Heart right ventricle (tissue), 16 donors: Measurements from ENCODE around the gene MESP2. TPM values are rescaled to one million over a fixed set of nuclear protein-coding genes. Genes with fewer than 3 reads are reported as not detected.

ENCODE experiments used
- ATAC-seq, 8 donors: fragments of 200-7000 bp; cut with Tn5 transposase; one replicate each; pipeline ENCODE4 v1.9.1; 2020; ENCODE audit warnings: mild to moderate bottlenecking in 8 of 8, moderate library complexity in 8 of 8, moderate number of reproducible peaks in 1 of 8
- DNase-seq, 2 donors: peaks; one replicate each; pipeline ENCODE4 v3.0.0-alpha.2; 2020
- H3K27ac ChIP-seq, 10 donors: fragments of 200-600 bp; sonication (generic) in 2 of 10; one replicate each; pipeline versions ENCODE4 v1.5.0 to v1.8.0; 2020 to 2022; ENCODE audit warnings: mild to moderate bottlenecking in 3 of 10
- H3K27me3 ChIP-seq, 7 donors: fragments of 200-600 bp; one replicate each; pipeline ENCODE4 v1.8.0; 2021 to 2022; ENCODE audit warnings: mild to moderate bottlenecking in 2 of 7
- H3K36me3 ChIP-seq, 9 donors: fragments of 200-600 bp; sonication (generic) in 1 of 9; one replicate each; pipeline versions ENCODE4 v1.5.0 to v1.8.0; 2020 to 2022; ENCODE audit warnings: mild to moderate bottlenecking in 2 of 9
- H3K4me1 ChIP-seq, 9 donors: fragments of 200-600 bp; sonication (generic) in 1 of 9; one replicate each; pipeline versions ENCODE4 v1.5.0 to v1.8.0; 2020 to 2022; ENCODE audit warnings: mild to moderate bottlenecking in 4 of 9
- H3K4me3 ChIP-seq, 10 donors: fragments of 200-600 bp; sonication (generic) in 2 of 10; one replicate each; pipeline versions ENCODE4 v1.5.0 to v1.8.0; 2020 to 2022; ENCODE audit warnings: mild to moderate bottlenecking in 7 of 10, moderate library complexity in 2 of 10
- H3K9me3 ChIP-seq, 11 donors: fragments of 200-600 bp in 10 of 11; sonication (generic) in 2 of 11; one replicate each; pipeline versions ENCODE4 v1.5.0 to v1.8.0; 2013 to 2022; ENCODE audit warnings: mild to moderate bottlenecking in 2 of 11, control low read depth in 1 of 11, moderate library complexity in 1 of 11
- CTCF ChIP-seq, 9 donors: fragments of 200-600 bp; sonication (generic) in 2 of 9; IDR thresholded peaks; one replicate each; pipeline versions ENCODE4 v1.5.0 to v1.8.0; 2021 to 2022; ENCODE audit warnings: antibody characterized with exemption in 9 of 9, mild to moderate bottlenecking in 5 of 9, moderate library complexity in 1 of 9
- WGBS, 2 donors: extraction: QIAGEN DNeasy Blood & Tissue Kit; methylation state at CpG; one replicate each; pipeline ENCODE4 v1.1.7; 2013; ENCODE audit warnings: inconsistent platforms in 1 of 2; 5-methylcytosine and 5-hydroxymethylcytosine counted together
- intact Hi-C, 10 donors: fragments of 100-400 bp; cut with DNase I; formaldehyde crosslinking; loops; one replicate each; pipeline versions ENCODE4 v1.11.1 to v1.14.2; 2022
- polyA plus RNA-seq, 2 donors: library from polyadenylated mRNA; stranded (reverse); fragments of 200-250 nt; gene quantifications; one replicate each; pipeline ENCODE4 v1.2.3, GENCODE V29; 2013
- total RNA-seq, 10 donors: library from RNA; stranded (reverse); fragmentation: NEBNext Ultra II Directional in 3 of 10; extraction: Animal tissue kit (Norgen Biotek cat#: 25700) in 3 of 10; gene quantifications; one replicate each; pipeline versions ENCODE4 v1.2.1 to v1.2.4, GENCODE V29; 2021 to 2023
- donor health status: Arrhythmogenic right ventricular cardiomyopathy.
- donor health status: ischemic (EF 13 %, LVEDD 7.1; RV severe dilation, severe dysfunction).
- donor health status: healthy with polysubstance abuse.
- donor health status: DM: no; HTN: yes; CAD: no.
- donor health status: DM: no; HTN: no; CAD: no.
- donor health status: ischemic (EF 25% LVEDD 6.9; RV normal size, moderate dysfunction).
- donor health status: ischemic (EF 25% LVEDD 5.7; RV mildly dilated, moderate dysfunction).
- donor health status: healthy.
- donor health status: DM: yes; HTN: yes; CAD: no.
- donor health status: Ischemic cardiomyopathy.
- donor health status: ischemic (EF 35%, LVEDD 5.7; RV mildly dilated, moderate dysfunction).
- donor health status: nonischemic (EF 11% LVEDD 7.7; RV severe dilation, severe dysfunction).
- donor health status: DM: yes; HTN: yes; CAD: no.
- donor health status: PGD.
- donor health status: ischemic (EF 29% LVEDD 5.4; RV normal size, mild dysfunction).
- donor health status: nonischemic (EF 23%, LVEDD 6.1; RV moderate dilation, normal function).

Gene MESP2
- total and polyA plus RNA-seq, 12 donors: 0.04 to 0.73 (median 0.32) TPM; not detected in 5

- ATAC-seq (peak in 6 of 8 donors; percentile 28 to 76 (median 60)), DNase-seq (peak in 1 of 2 donors; percentile 54)
- intact Hi-C loops: loop anchor here in 1 of 10 donors (2.0 kb wide), 1 partner anchor 34 kb away; no protein-coding TSS in a partner anchor
- H3K4me3 ChIP-seq: no peak overlapping the region
- peaks cover 0 to 11% (median 0%) of the 10 kb centered on the region in 11 donors for H3K9me3 ChIP-seq
- H3K27ac ChIP-seq: peak overlapping the region in 4 of 10 donors; percentile 16 to 59 (median 36)
- H3K36me3 ChIP-seq: peaks cover 0 to 79% (median 0%) of the 10 kb centered on the region in 9 donors
- no peaks in the 10 kb centered on the region for H3K27me3 ChIP-seq
- H3K4me1 ChIP-seq: peaks cover 0 to 16% (median 10%) of the 10 kb centered on the region in 9 donors
- TF ChIP-seq CTCF (IDR thresholded peaks at IDR 0.05): no peak
- 25 to 35% methylated on average over 5 of the region's 5 CpGs for WGBS, 2 donors
These were observed 18.6 kb downstream of the MESP2 start for GRCh38 chr15:89794627-89795241.

DNA sequence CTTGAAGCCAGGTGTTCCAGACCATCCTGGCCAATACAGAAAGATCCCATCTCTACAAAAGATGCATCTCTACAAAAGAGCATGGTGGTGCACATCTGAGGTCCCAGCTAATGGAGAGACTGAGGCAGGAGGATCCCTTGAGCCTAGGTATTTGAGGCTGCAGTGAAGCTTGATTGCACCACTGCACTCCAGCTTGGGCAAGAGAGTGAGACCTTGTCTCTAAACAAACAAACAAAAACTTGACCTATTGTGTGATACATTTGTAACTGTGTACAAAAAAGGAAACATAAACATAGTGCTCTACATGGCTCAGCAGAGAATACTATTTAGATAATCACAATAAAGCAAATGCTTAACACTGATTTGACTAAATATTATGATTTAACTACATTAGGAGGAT, 19.9 kb downstream of the MESP2 start:
- no peaks in the 10 kb centered on the region for H3K27me3 ChIP-seq
- intact Hi-C loops: loop anchor here in 1 of 10 donors (2.0 kb wide), 1 partner anchor 33 kb away; no protein-coding TSS in a partner anchor
- DNase-seq: no peak
- no peak for TF ChIP-seq CTCF (IDR thresholded peaks at IDR 0.05)
- ATAC-seq: no peak
- H3K4me3 ChIP-seq: no peak overlapping the region
- peaks cover 0 to 79% (median 0%) of the 10 kb centered on the region in 9 donors for H3K36me3 ChIP-seq
- H3K9me3 ChIP-seq: peaks cover 0 to 11% (median 0%) of the 10 kb centered on the region in 11 donors
- H3K4me1 ChIP-seq: peaks cover 0 to 16% (median 10%) of the 10 kb centered on the region in 9 donors
- H3K27ac ChIP-seq: no peak overlapping the region

GRCh38 chr15:89797678-89798201, 21.6 kb downstream of the MESP2 start:
- TF ChIP-seq CTCF (IDR thresholded peaks at IDR 0.05): no peak
- Histone ChIP-seq H3K4me1 (peaks cover 0 to 16% (median 10%) of the 10 kb centered on the region in 9 donors), H3K4me3 (no peak overlapping the region), H3K9me3 (peaks cover 0 to 11% (median 0%) of the 10 kb centered on the region in 11 donors), H3K27ac (no peak overlapping the region), H3K36me3 (peaks cover 0 to 78% (median 0%) of the 10 kb centered on the region in 9 donors), H3K27me3 (peaks cover 0 to 5% (median 0%) of the 10 kb centered on the region in 7 donors)
- intact Hi-C loops: no loop called here
- 92 to 94% methylated on average over 4 of the region's 4 CpGs for WGBS, 2 donors
- no peak for ATAC-seq
- DNase-seq: no peak

- WGBS, 2 donors: 76 to 83% methylated on average over 19 to 20 of the region's 20 CpGs
- no peak for TF ChIP-seq CTCF (IDR thresholded peaks at IDR 0.05)
- intact Hi-C loops: loop anchor here in 1 of 10 donors (1.0 kb wide), 1 partner anchor 33 kb away; no protein-coding TSS in a partner anchor
- peaks cover 0 to 87% (median 0%) of the 10 kb centered on the region in 9 donors for H3K36me3 ChIP-seq
- H3K4me3 ChIP-seq: no peak overlapping the region
- H3K9me3 ChIP-seq: peaks cover 0 to 11% (median 0%) of the 10 kb centered on the region in 11 donors
- H3K27me3 ChIP-seq: peaks cover 0 to 5% (median 0%) of the 10 kb centered on the region in 7 donors
- H3K27ac ChIP-seq: no peak overlapping the region
- no peak for DNase-seq
- H3K4me1 ChIP-seq: peaks cover 0 to 20% (median 10%) of the 10 kb centered on the region in 9 donors
- ATAC-seq: no peak
These were observed 23.1 kb downstream of the MESP2 start for GRCh38 chr15:89799011-89799911.
